ENCODE data around the gene UQCRC2. TPM values are rescaled to one million over a fixed set of nuclear protein-coding genes. Genes with fewer than 3 reads are reported as not detected.

The UQCRC2 gene
- polyA plus RNA-seq, 1 experiment: 245 TPM

GRCh38 chr16:21943571-21943970 lies 9.6 kb upstream of the UQCRC2 start:
- DNase-seq (ENCODE audit: low read depth, low spot score): no peak
- no peak overlapping the region for H3K4me3 ChIP-seq (ENCODE audit: low read depth, low read length)
- POLR2A ChIA-PET: no interaction called here
- H3K27me3 ChIP-seq (ENCODE audit: control insufficient read depth, insufficient read depth, low read length): peaks cover 5% of the 10 kb centered on the region
- H3K27ac ChIP-seq (ENCODE audit: low read depth, low read length): no peak overlapping the region
- no peak for TF ChIP-seq CTCF (IDR thresholded peaks at IDR 0.05; ENCODE audit: low read depth, low read length)
- CTCF ChIA-PET: interaction anchor here (1.4 kb wide), 1 partner anchor 134 kb away, joined by 3 read pairs; no protein-coding TSS in a partner anchor
- H3K9me3 ChIP-seq (ENCODE audit: control insufficient read depth, insufficient read depth, low read length): no peaks in the 10 kb centered on the region

GRCh38 chr16:21946889-21947635 lies 6.1 kb upstream of the UQCRC2 start:
- Histone ChIP-seq H3K4me3 (ENCODE audit: low read depth, low read length) (no peak overlapping the region), H3K27ac (ENCODE audit: low read depth, low read length) (no peak overlapping the region), H3K9me3 (ENCODE audit: control insufficient read depth, insufficient read depth, low read length) (no peaks in the 10 kb centered on the region), H3K27me3 (ENCODE audit: control insufficient read depth, insufficient read depth, low read length) (no peaks in the 10 kb centered on the region)
- no peak for TF ChIP-seq CTCF (IDR thresholded peaks at IDR 0.05; ENCODE audit: low read depth, low read length)
- no peak for DNase-seq (ENCODE audit: low read depth, low spot score)
- POLR2A ChIA-PET: no interaction called here
- CTCF ChIA-PET: interaction anchor here (1.5 kb wide), 1 partner anchor 131 kb away, joined by 8 read pairs; no protein-coding TSS in a partner anchor

- ChIA-PET POLR2A (no interaction called here), CTCF (interaction anchor here (0.8 to 2.0 kb wide), 4 partner anchors 128 to 788 kb away, joined by 5 to 21 read pairs (median 5); no protein-coding TSS in a partner anchor)
- TF ChIP-seq CTCF (IDR thresholded peaks at IDR 0.05; ENCODE audit: low read depth, low read length): no peak
- Histone ChIP-seq H3K9me3 (ENCODE audit: control insufficient read depth, insufficient read depth, low read length) (no peaks in the 10 kb centered on the region), H3K27ac (ENCODE audit: low read depth, low read length) (no peak overlapping the region), H3K27me3 (ENCODE audit: control insufficient read depth, insufficient read depth, low read length) (no peaks in the 10 kb centered on the region), H3K4me3 (ENCODE audit: low read depth, low read length) (no peak overlapping the region)
- no peak for DNase-seq (ENCODE audit: low read depth, low spot score)
Observed at GRCh38 chr16:21949713-21950260, 3.4 kb upstream of the UQCRC2 start.

- H3K4me3 ChIP-seq (ENCODE audit: low read depth, low read length): no peak overlapping the region
- POLR2A ChIA-PET: no interaction called here
- H3K27ac ChIP-seq (ENCODE audit: low read depth, low read length): no peak overlapping the region
- no peaks in the 10 kb centered on the region for H3K27me3 ChIP-seq (ENCODE audit: control insufficient read depth, insufficient read depth, low read length)
- CTCF ChIA-PET: interaction anchor here (0.6 to 1.5 kb wide), 6 partner anchors 10 to 294 kb away, joined by 3 to 39 read pairs (median 6); no protein-coding TSS in a partner anchor
- peak; percentile 46 for TF ChIP-seq CTCF (IDR thresholded peaks at IDR 0.05; ENCODE audit: low read depth, low read length)
- no peaks in the 10 kb centered on the region for H3K9me3 ChIP-seq (ENCODE audit: control insufficient read depth, insufficient read depth, low read length)
- no peak for DNase-seq (ENCODE audit: low read depth, low spot score)
Observed at GRCh38 chr16:21950782-21951521, 2.2 kb upstream of the UQCRC2 start.

Data from AG04450 (cell line).